IPS-18a (cell line): ENCODE results near the gene SCO2.

ENCODE experiments used
- H3K27ac ChIP-seq: one replicate; pipeline ENCODE4 v1.5.1; 2013; ENCODE audit warnings: low read length
- H3K27me3 ChIP-seq: one replicate; pipeline ENCODE4 v1.6.1; 2013; ENCODE audit warnings: mild to moderate bottlenecking, low read length; ENCODE audit not compliant: control insufficient read depth, insufficient read depth
- H3K36me3 ChIP-seq: one replicate; pipeline ENCODE4 v1.6.1; 2013; ENCODE audit warnings: low read depth, low read length; ENCODE audit not compliant: control insufficient read depth
- H3K4me1 ChIP-seq: one replicate; pipeline ENCODE4 v1.6.1; 2013; ENCODE audit warnings: low read depth, low read length; ENCODE audit not compliant: control insufficient read depth
- H3K4me3 ChIP-seq: one replicate; pipeline ENCODE4 v1.5.1; 2013; ENCODE audit warnings: low read length
- H3K9ac ChIP-seq: one replicate; pipeline ENCODE4 v1.6.1; 2013; ENCODE audit warnings: mild to moderate bottlenecking, low read length, moderate library complexity
- H3K9me3 ChIP-seq: one replicate; pipeline ENCODE4 v1.6.1; 2013; ENCODE audit warnings: low read depth, low read length; ENCODE audit not compliant: control insufficient read depth

SCO2 gene

DNA sequence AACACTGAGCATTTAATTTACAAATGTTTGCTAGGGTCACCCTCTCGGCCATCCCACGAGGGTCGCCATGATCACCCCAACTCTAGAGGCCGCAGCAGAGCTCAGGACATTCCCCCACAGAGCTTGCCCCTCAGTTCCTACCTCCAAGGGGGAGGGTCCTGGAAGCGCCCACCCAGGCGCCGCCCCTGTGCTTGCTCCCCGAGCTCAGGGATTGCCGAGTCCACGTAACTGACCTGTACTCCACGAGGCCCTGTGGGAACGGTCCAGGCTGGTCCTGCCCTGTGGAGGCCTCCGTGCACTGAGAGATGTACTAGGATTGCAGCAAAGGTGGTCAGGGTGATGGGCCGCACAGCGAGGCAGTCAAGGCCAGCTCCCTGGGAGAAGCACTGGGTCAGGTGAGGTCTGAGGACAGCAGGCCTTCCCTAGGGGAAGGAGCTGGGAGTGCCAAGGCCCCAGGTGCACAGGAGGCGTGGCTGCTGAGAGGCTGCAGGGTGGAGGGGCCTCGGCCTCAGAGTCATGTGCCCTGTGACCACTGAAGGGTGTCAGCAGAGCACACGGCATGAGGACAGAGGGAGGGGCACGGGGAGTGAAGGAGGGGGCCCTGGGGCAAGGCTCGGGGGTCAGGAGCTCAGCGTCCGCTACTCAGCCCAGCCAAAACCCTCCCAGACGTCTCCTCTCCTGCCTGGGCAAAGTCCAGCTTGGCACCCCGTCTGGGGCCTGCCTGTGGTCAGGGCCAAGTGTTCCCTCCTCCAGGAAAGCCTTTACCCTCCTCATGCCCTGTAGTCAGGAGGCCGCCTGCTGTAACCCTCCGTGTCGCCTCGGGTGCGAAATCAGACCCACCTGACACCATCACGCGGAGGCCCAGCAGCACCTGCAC is 41.2 kb downstream of the SCO2 start:
- H3K4me3 ChIP-seq: no peak overlapping the region
- H3K9ac ChIP-seq: no peak overlapping the region
- H3K4me1 ChIP-seq: no peaks in the 10 kb centered on the region
- peaks cover 20% of the 10 kb centered on the region for H3K27me3 ChIP-seq
- no peaks in the 10 kb centered on the region for H3K9me3 ChIP-seq
- H3K27ac ChIP-seq: no peak overlapping the region
- no peaks in the 10 kb centered on the region for H3K36me3 ChIP-seq

DNA sequence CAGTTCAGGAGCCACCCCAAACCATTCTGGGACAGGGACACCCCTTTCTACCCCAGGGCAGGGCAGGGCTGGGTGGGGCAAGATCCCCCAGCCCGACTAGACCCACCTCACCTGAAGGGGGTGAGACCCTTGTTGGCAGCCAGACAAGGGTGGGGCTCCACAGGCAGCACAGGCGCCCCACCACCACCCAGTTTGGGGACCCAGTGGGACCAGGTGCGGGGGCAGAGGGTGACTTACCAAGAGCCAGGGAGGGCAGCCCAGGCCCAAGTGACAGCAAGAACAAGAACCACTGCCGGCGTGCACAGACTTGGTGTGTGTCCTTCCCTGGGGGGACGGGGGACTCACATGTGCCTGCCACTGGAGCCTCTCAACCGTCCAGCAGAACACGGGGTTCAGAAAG is 41.8 kb downstream of the SCO2 start:
- H3K9ac ChIP-seq: no peak overlapping the region
- H3K9me3 ChIP-seq: no peaks in the 10 kb centered on the region
- H3K36me3 ChIP-seq: no peaks in the 10 kb centered on the region
- peaks cover 21% of the 10 kb centered on the region for H3K27me3 ChIP-seq
- no peaks in the 10 kb centered on the region for H3K4me1 ChIP-seq
- no peak overlapping the region for H3K27ac ChIP-seq
- H3K4me3 ChIP-seq: no peak overlapping the region

DNA sequence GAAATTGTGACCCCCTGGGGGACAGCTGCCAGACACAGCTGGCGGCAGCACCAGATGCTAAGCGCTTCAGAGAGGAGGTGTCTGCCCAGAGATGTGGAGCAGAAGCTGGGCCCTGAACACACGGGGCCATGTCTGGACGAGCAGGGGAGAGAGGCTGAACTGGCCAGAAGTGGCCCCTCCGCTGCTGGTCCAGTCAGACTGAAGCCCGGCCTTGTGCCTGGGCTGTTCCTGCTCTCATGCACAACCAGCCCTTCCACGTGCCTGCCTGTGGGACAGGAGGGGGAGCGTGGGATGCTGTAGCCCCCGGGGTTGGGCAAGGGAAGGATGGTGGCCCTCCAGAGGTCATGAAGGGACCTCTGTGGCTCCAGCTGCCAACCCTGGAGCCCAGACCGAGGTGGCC is 42.3 kb downstream of the SCO2 start:
- no peaks in the 10 kb centered on the region for H3K9me3 ChIP-seq

DNA sequence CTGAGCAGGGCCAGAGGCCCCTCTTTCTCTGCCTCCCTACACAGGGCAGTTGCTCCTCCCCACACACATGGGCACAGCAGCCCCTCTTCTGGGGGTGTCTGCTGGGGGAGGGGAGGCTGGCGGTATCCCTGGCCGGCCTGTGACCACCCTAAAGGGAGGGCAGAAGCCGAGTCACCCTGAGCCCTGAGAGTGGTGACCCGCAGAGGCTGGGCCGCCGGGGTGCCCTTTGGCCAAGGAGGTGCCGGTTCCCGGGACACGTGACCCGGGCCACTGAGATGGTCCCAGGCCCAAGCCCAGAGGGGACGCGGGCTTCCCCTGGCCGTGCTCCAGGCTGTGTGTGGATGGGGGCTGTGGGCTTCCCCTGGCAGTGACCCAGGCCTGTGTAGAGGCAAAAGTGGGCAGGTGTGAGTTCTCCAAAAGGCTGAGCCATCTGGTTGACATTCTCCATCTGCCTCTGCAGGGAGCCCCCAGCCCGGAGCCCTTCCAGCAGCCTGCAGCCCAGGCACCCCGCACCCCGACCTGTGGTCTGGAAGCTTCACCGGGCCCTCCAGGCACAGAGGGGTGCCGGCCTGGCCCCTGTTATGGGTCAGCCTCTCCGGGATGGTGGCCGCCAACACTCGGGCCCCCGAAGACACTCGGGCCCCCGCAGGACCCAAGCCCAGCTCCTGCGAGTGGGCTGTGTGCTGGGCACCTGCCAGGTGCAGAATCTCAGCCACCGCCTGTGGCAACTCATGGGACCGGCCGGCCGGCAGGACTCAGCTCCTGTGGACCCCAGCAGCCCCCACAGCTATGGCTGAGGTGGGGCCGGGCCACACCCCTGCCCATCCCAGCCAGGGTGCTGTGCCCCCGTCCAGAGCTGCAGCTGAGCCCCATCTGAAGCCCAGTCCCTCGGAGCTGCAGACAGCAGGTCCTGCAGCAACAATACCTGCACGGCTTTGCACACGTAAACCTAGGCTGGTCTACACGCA is 43.0 kb downstream of the SCO2 start:
- Histone ChIP-seq H3K27ac (no peak overlapping the region), H3K36me3 (no peaks in the 10 kb centered on the region), H3K9me3 (no peaks in the 10 kb centered on the region), H3K4me3 (peak overlapping the region; percentile 54), H3K4me1 (no peaks in the 10 kb centered on the region), H3K27me3 (peaks cover 21% of the 10 kb centered on the region), H3K9ac (peak overlapping the region; percentile 68)

More for the DNA sequence above, 42.3 kb downstream of the SCO2 start:
- Histone ChIP-seq H3K27me3 (peaks cover 21% of the 10 kb centered on the region), H3K27ac (no peak overlapping the region), H3K4me3 (no peak overlapping the region), H3K4me1 (no peaks in the 10 kb centered on the region), H3K9ac (no peak overlapping the region), H3K36me3 (no peaks in the 10 kb centered on the region)

DNA sequence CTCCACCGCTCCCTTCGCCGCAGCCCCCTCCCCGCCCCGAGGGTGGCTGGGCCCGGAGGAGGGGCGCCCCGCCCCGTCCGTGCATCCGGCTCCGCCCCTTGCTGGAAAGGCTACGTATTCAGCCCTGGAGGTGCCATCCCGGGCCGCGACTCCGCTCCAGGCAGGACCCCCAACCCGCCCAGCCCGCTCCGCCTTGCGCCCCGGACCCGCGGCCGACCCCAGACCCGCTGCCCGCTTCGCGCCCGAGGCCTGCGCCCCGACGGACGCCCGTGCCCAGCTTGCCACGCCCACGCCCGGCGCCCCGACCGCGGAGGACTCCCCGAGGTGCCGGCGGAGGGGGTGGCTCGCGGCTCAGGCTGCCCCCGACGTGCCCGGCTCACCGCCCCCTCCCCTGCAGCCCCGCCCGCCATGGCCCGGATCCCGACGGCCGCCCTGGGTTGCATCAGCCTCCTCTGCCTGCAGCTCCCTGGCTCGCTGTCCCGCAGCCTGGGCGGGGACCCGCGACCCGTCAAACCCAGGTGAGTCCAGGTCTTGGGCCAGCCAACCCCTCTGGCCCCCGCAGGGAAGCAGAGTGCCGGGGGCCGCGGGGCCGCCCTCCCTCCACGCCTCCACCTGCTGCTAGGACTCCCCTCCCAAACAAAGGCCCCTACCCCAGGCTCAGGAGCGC is 43.8 kb downstream of the SCO2 start, which contains the start of gene ADM2:
ADM2 (plus strand) TSS at position 104 of the 667 bp plus-strand sequence; CDS start at position 409, 305 bp downstream.
- Histone ChIP-seq H3K27me3 (peaks cover 21% of the 10 kb centered on the region), H3K4me1 (no peaks in the 10 kb centered on the region), H3K9me3 (no peaks in the 10 kb centered on the region), H3K9ac (peak within 1 kb of the TSS; percentile 68), H3K27ac (no peak within 1 kb of the TSS), H3K4me3 (peak within 1 kb of the TSS; percentile 54), H3K36me3 (no peaks in the 10 kb centered on the region)

DNA sequence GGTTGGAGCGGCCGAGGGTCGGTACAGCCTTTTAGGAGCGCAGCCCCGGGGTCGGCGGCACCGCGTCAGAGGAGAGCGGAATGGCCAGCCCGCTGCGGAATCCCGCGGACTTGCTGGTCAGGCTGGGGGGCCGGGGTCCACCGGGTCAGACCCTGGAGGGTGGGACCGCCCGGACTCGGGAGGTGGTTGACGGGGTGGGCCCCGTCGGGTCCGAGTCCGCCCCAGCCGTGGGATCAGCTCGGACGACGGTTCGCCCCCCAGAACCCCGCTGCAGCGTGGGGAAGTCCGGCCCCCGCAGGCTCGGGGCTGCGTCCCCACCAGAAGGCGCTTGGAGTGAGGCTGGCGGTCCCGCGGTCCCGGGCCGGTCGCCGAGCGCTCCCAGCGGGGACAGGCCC is 44.4 kb downstream of the SCO2 start:
- no peaks in the 10 kb centered on the region for H3K36me3 ChIP-seq
- peak overlapping the region; percentile 54 for H3K4me3 ChIP-seq
- peaks cover 21% of the 10 kb centered on the region for H3K27me3 ChIP-seq
- H3K4me1 ChIP-seq: no peaks in the 10 kb centered on the region
- no peak overlapping the region for H3K27ac ChIP-seq
- H3K9me3 ChIP-seq: no peaks in the 10 kb centered on the region
- no peak overlapping the region for H3K9ac ChIP-seq

DNA sequence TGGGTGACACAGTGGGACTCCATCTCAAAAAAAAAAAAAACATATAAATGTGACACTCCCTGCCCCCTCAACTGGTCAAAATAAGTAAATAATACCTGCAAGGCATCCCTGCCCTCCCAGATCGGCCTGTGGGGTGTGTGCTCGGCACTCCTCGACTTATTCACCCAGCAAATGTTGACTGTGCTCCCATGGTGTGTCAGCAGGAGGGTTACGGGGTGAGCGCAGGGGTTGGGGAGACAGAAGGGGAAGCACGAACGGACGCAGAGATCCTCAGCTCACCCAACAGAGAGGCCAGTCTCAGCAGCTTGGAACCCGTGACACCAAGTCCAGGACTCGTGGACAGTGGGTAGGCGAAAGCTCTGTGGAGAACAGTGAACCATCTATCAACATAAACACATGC is 45.7 kb downstream of the SCO2 start:
- Histone ChIP-seq H3K27me3 (peaks cover 21% of the 10 kb centered on the region), H3K9me3 (no peaks in the 10 kb centered on the region), H3K4me1 (peaks cover 5% of the 10 kb centered on the region), H3K9ac (no peak overlapping the region), H3K4me3 (no peak overlapping the region), H3K36me3 (no peaks in the 10 kb centered on the region), H3K27ac (no peak overlapping the region)

DNA sequence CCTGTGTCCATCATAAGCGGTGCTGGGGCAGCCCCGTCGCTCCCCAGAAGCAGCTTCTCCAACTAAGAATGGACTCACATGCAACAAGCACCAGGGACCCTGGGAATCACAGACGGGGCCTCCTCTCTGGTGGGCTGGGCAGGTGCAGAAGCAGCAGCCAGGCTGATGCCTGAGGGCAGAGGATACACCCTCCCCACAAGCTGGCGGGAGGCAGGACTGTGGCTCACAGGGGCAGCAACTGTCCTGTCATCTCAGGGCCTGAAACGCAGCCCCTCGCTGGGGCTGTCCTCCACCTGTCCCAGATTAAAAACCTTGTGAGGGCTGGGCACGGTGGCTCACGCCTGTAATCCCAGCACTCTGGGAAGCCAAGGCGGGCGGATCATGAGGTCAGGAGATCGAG is 47.5 kb downstream of the SCO2 start:
- Histone ChIP-seq H3K4me3 (no peak overlapping the region), H3K36me3 (no peaks in the 10 kb centered on the region), H3K4me1 (peaks cover 11% of the 10 kb centered on the region), H3K27me3 (peaks cover 21% of the 10 kb centered on the region), H3K27ac (no peak overlapping the region), H3K9me3 (no peaks in the 10 kb centered on the region), H3K9ac (no peak overlapping the region)

DNA sequence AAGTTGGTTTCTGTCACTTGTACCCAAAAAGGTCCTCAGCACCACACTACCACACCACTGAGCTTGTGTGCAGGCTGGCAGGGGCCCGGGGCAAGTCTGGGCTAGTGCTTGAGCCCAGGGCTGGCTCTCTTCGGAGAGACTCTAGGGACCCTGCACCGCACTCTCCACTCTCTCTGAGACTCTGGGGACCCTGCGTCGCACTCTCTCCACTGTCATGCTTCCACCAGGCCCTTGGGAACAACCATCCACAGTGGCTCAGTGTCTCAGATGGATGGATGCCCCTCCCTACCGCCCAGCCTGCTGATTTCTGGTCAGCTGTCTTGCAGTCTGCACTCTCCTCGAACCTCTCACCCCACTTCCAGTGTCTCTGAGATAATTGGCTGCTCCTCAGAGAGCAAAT is 48.5 kb downstream of the SCO2 start:
- Histone ChIP-seq H3K9ac (no peak overlapping the region), H3K36me3 (no peaks in the 10 kb centered on the region), H3K9me3 (no peaks in the 10 kb centered on the region), H3K27ac (no peak overlapping the region), H3K4me3 (no peak overlapping the region), H3K27me3 (peaks cover 21% of the 10 kb centered on the region), H3K4me1 (peaks cover 11% of the 10 kb centered on the region)

DNA sequence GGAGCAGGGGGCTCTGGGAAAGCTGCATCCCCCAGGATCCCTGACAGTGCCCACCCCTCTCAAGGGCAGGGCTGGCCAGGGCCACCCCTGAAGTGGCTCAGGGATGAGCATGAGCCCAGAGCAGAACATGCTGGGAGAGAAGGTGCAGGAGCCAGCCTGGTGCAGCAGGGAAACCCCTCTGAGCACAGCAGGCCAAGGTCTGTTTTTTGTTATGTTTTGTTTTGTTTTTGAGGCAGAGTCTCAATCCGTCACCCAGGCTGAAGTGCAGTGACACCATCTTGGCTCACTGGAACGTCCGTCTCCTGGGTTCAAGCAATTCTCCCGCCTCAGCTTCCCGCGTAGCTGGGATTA is 49.8 kb downstream of the SCO2 start:
- no peak overlapping the region for H3K9ac ChIP-seq
- no peak overlapping the region for H3K27ac ChIP-seq
- no peaks in the 10 kb centered on the region for H3K36me3 ChIP-seq
- no peak overlapping the region for H3K4me3 ChIP-seq
- H3K27me3 ChIP-seq: peaks cover 15% of the 10 kb centered on the region
- no peaks in the 10 kb centered on the region for H3K9me3 ChIP-seq
- peaks cover 11% of the 10 kb centered on the region for H3K4me1 ChIP-seq
